ENCODE data around the gene APLF.
"Not testable (repeated sequence)": the region's sequence is repeated elsewhere in the genome, so short reads cannot be mapped to it uniquely, and the experiment has no call there.

Gene APLF

DNA sequence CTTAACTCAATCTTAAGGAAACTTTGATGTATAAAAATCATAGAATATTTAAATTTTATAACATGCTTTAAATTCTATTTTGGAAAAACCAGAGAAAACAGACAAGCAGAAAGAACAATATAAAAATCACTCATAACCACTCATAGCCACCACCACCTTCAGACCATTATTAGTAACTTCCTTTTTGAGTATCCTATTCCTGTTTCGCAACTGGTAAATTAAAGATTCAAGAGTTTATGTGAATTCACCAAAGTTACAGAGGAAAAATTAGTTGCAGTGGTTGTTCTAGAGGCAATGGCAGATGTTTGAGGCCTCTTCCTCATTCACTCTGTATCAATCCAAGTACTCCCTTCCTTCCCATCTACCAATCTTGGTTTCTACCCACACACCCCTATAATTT, 126.7 kb downstream of the APLF start:
- no peak for DNase-seq

DNA sequence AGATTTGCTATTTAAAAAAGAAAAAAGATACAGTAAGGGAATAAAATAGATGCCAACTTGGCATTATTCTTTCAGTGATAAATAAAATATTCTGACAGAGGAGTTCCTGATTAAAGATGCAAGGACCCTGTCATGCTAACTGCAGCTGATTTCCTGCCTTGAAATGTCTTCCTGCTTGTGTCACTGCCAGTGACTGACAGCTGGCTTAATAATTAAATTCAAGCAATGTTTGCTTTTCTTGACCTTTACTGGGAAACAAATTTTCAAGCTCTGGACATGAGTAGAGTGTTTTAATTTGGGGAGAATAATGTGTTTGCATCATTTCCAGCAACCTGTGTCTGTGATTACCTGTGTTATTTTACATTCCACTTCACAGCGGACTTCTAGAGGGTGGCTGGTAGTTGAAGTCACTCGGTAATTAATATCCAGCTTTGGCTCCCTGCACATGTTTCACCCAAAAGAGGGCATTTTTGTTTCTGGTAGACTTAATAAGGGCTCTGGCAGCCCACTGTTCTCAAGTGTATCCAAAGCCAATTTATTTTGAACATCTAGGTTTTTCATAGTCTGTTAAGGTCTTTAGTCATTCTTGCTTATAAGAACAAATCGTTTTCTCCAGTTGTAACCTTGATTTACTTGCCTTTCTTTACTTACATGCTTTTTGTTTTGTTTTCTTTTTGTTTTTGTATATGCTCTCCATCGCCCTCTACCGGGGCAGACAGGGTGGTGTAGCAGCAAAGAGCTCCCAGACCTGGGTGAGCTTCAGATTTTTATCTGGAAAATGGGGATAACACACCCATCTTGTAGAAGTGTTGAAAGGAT, 127.5 kb downstream of the APLF start:
- peak; percentile 83 for DNase-seq

DNA sequence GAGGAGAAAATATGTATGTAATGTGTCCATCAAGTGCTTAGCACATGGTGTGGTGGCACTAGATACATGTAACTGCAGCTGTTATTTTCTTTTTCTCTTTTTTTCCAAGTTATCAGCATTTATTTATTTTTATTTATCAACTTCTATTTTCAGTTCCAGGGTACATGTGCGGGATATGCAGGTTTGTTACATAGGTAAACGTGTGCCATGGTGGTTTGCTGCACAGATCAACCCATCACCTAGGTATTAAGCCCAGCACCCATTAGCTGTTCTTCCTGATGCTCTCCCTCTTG, 128.1 kb downstream of the APLF start:
- not testable (repeated sequence) for DNase-seq

DNA sequence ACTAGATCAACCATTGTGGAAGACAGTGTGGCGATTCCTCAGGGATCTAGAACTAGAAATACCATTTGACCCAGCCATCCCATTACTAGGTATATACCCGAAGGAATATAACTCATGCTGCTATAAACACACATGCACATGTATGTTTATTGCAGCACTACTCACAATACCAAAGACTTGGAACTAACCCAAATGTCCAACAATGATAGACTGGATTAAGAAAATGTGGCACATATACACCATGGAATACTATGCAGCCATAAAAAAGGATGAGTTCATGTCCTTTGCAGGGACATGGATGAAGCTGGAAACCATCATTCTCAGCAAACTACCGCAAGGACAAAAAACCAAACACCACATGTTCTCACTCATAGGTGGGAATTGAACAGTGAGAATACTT, 133.1 kb downstream of the APLF start:
- not testable (repeated sequence) for DNase-seq

DNA sequence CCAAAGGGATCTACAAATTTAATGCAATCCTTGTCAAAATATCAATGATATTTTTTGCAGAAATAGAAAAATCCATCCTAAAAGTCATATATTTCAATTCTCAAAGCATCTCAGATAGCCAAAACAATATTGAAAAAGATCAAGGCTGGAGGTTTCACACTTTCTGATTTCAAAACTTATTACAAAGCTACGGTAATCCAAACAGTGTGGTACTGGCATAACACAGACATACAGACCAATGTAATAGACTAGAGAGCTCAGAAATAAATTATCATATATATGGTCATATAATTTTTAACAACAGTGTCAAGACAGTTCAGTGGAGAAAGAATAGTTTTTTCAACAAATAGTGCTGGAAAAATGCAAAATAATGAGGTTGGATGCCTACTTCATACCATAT, 135.7 kb downstream of the APLF start:
- no peak for DNase-seq

DNA sequence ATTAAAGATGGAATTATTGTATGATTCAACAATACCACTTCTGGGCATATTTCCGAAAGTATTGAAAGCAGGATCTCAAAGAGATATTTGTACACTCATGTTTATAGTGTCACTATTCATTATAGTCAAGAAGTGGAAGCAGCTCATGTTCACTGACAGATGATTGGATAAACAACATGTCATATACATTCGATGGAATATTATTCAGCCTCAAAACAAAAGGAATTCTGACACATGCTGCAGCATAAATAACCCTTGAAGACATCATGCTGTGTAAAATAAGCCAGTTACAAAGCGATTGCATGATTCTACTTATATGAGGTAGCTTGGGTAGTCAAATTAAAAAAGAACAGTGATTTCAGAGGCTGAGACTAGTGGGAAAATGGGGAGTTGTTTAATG, 136.7 kb downstream of the APLF start:
- DNase-seq: no peak

DNA sequence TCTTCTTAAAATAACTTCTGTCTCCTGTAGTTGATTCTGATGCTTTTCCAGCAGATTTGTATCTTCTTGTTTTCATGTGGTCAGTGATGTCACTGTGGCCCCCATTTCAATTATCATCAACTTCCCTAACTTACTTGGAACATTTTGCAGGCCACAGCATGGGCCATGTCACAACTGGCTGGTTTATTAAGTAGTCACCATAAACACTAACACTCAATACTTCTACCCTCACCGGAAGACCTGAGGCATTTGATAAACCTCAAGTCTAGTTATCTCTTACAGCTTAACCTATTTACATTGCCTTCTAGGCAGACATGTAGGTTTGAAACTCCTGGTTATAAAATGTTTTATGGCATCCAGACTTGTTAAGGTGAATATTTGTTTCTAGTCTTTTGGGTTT, 138.6 kb downstream of the APLF start:
- DNase-seq: no peak

DNA sequence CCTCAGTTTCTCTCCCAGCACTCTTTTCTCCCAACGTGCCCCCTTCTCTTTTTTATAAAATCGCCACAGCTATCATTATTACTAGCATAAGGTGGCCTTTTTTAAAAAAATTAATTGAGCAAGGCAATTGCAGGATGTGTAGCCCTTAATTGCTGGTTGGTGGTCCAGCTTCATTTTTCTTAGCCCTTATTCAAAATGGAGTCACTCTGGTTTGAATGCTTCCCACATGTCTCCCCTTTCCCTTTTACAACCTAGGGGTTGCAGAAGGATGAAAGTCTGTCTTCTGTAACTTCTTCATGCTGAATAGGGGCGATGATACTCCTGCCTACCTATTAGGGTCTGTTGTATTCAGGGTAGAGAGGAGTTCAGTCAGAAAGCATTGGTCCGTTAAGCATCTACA, 139.4 kb downstream of the APLF start:
- DNase-seq: no peak

DNA sequence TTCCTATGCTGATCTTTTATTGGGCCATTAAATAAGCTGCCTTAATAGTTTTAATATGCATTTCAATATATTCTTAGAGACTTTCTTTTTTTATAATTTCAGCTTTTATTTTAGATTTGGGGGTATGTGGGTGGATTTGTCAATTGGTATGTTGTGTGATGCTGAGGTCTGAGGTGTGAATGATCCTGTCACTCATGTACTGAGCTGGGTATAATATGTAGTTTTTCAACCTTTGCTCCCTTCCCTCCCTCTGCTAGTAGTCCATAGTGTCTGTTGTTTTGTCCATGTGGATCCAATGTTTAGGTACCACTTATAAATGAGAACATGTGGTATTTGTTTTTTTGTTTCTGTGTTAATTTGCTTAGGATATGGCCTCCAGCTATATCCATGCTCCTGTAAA, 140.5 kb downstream of the APLF start:
- no peak for DNase-seq

DNA sequence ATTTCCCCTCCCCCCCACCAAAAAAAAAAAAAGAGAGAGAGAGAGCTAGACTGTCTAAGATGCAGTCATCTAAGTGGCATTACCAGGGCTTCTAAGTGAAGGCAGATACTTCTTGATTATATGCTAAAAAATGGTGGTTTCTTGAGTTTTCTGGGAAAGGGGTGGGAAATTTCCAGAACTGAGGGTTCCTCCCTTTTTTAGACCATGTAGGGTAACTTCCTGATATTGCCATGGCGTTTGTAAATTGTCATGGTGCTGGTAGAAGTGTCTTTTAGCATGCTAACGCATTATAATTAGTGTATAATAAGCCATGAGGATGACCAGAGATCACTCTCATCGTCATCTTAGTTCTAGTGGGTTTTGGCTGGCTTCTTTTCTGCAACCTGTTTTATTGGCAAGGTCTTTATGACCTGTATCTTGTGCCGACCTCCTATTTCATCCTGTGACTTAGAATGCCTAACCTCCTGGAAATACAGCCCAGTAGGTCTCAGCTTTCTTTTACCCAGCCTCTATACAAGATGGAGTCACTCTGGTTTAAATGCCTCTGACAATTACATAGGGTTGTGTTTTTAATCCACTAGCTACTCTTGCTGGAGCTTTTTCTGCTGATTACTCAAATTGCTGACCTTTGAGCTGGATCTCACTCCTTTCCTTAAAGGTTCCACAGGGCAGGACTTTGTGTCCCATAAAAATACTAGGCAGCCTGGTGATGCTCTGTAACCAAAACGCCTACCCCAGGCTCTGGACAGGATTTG, 145.6 kb downstream of the APLF start:
- no peak for DNase-seq

DNA sequence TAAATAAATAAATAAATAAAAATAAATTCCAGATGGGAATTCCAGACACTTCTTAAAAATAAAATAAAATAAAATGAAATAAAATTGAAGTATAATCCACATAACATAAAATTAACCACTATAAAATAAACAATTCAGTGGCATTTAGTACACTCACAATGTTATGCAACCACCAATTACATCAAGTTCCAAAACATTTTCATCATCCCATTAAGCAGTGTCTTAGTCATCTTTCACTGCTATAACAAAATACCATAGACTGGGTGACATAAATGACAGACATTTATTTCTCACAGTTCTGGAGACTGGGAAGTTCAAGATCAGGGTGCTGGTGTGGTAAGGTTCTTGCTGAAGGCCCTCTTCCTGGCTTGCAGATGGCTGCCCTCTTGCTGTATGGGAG, 153.4 kb downstream of the APLF start:
- DNase-seq: no peak

DNA sequence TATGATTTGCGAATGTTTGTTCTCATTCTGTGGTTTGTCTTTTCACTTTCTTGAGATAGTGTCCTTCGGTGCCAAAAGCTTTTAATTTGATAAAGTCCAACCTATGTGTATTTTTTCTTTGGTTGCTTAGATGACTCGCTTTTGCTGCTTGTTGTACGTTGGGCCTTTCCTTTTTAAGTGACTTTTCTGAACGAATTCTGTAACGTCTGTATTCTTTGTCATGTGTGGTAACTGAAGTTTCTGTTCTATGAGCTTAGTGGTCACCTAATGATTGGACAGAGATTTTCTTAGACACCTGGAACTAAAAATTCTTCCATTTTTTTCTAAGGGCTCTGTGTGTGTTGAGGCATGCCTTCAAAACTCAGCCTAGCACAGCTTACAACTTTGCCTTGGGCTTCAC, 156.4 kb downstream of the APLF start:
- no peak for DNase-seq

DNA sequence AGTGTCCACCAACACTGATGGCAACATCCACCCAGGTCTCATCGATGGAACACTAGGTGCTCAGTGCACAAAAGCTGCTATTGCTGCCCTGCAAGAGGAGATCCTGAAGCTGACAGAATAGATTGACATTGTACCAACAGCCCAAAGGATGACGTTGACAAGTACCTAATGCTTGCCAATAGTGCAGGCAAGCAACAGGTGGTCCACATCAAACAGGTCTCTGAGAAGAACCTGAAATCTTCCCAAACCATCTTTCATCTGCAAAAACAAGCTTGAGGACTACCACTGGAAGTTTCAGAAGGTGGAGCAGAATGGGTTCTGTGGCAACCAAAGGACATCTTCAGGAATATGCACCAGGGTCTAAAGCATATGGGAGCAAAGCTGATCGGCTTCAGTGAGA, 160.2 kb downstream of the APLF start:
- DNase-seq: no peak
